Sigmoid colon (tissue), 7 donors: ENCODE measurements around the gene FEN1. TPM values are rescaled to one million over a fixed set of nuclear protein-coding genes. Genes with fewer than 3 reads are reported as not detected.

ENCODE experiments used
- DNase-seq: peaks from one replicate; pipeline ENCODE4 v3.0.0-alpha.2; 2019
- H3K27ac ChIP-seq, 4 donors: fragments of 200-600 bp; sonication (generic); one replicate each; pipeline ENCODE4 v1.5.1; 2016 to 2019; ENCODE audit warnings: mild to moderate bottlenecking in 1 of 4
- H3K27me3 ChIP-seq, 3 donors: fragments of 200-600 bp; sonication (generic); one replicate each; pipeline ENCODE4 v1.5.1; 2019; ENCODE audit warnings: mild to moderate bottlenecking in 1 of 3
- H3K36me3 ChIP-seq, 4 donors: fragments of 200-600 bp; sonication (generic); one replicate each; pipeline ENCODE4 v1.5.1; 2016 to 2019
- H3K4me1 ChIP-seq, 4 donors: fragments of 200-600 bp; sonication (generic); one replicate each; pipeline ENCODE4 v1.5.1; 2017 to 2019
- H3K4me3 ChIP-seq, 4 donors: fragments of 200-600 bp; sonication (generic); one replicate each; pipeline ENCODE4 v1.5.1; 2017 to 2019; ENCODE audit warnings: mild to moderate bottlenecking in 2 of 4, moderate library complexity in 1 of 4
- H3K9me3 ChIP-seq, 4 donors: fragments of 200-600 bp in 3 of 4; sonication (generic) in 3 of 4; one replicate each; pipeline versions ENCODE4 v1.5.1 to v1.6.1; 2013 to 2019
- CTCF ChIP-seq, 4 experiments: fragments of 450-650 bp in 3 of 4; fragments of 200-600 bp in 1 of 4; IDR thresholded peaks; one replicate each; pipeline ENCODE4 v1.5.1; 2016 to 2019; ENCODE audit warnings: antibody characterized with exemption in 4 of 4, mild to moderate bottlenecking in 3 of 4, moderate library complexity in 2 of 4
- EP300 ChIP-seq, 4 donors: sonication (generic); formaldehyde crosslinking; IDR thresholded peaks; one replicate each; pipeline ENCODE4 v1.6.1; 2017; ENCODE audit warnings: antibody characterized with exemption in 4 of 4
- POLR2A ChIP-seq, 2 donors: fragments of 450-650 bp; IDR thresholded peaks; one replicate each; pipeline ENCODE4 v1.6.1; 2016; ENCODE audit warnings: antibody characterized with exemption in 2 of 2, mild to moderate bottlenecking in 2 of 2, moderate library complexity in 2 of 2
- POLR2AphosphoS5 ChIP-seq, 4 donors: sonication (generic); formaldehyde crosslinking; IDR thresholded peaks; one replicate each; pipeline ENCODE4 v1.6.1; 2017; ENCODE audit warnings: antibody characterized with exemption in 4 of 4
- WGBS, 2 donors: extraction: QIAGEN DNeasy Blood & Tissue Kit; methylation state at CpG; one replicate each; pipeline ENCODE4 v1.1.7; 2013; 5-methylcytosine and 5-hydroxymethylcytosine counted together
- intact Hi-C: fragments of 100-400 bp; cut with DNase I; formaldehyde crosslinking; loops from one replicate; pipeline ENCODE4 v1.15.1; 2023
- polyA plus RNA-seq, 3 donors: library from polyadenylated mRNA; stranded (reverse); fragments of 200-250 nt; gene quantifications; one replicate each; pipeline ENCODE4 v1.2.3, GENCODE V29; 2013
- total RNA-seq, 4 donors: library from RNA; depleted of rRNA; stranded (reverse); fragments of >200 nt; gene quantifications; one replicate each; pipeline ENCODE4 v1.1.0, GENCODE V29; 2016
- donor health status: healthy with polysubstance abuse.
- donor health status: Bipolar disorder and iron deficiency.
- donor health status: healthy.

Gene FEN1
- total and polyA plus RNA-seq, 7 donors: 4.2 to 39.1 (median 7.5) TPM

- H3K27ac ChIP-seq: peak overlapping the region; percentile 92 to 94 (median 93)
These were observed 545 bp downstream of the FEN1 start for GRCh38 chr11:61793083-61793828.

GRCh38 chr11:61793829-61794204, 1.1 kb downstream of the FEN1 start:
- Histone ChIP-seq H3K4me3 (no peak overlapping the region), H3K4me1 (peaks cover 0 to 31% (median 24%) of the 10 kb centered on the region in 4 donors), H3K27me3 (no peaks in the 10 kb centered on the region), H3K9me3 (no peaks in the 10 kb centered on the region), H3K27ac (no peak overlapping the region), H3K36me3 (peaks cover 10 to 24% (median 14%) of the 10 kb centered on the region in 4 donors)
- WGBS, 2 donors: 67 to 68% methylated on average over 3 of the region's 3 CpGs
- no peak for DNase-seq
- intact Hi-C loops: loop anchor here (2.0 kb wide), 1 partner anchor 21 kb away; no protein-coding TSS in a partner anchor
- TF ChIP-seq POLR2AphosphoS5 (IDR thresholded peaks at IDR 0.05) (no peak), POLR2A (IDR thresholded peaks at IDR 0.05) (no peak), EP300 (IDR thresholded peaks at IDR 0.05) (no peak), CTCF (IDR thresholded peaks at IDR 0.05) (no peak)

More at GRCh38 chr11:61793083-61793828, 545 bp downstream of the FEN1 start:
- WGBS, 2 donors: 3 to 5% methylated on average over 29 of the region's 29 CpGs
- Histone ChIP-seq H3K4me1 (peaks cover 0 to 31% (median 24%) of the 10 kb centered on the region in 4 donors), H3K27me3 (no peaks in the 10 kb centered on the region), H3K9me3 (no peaks in the 10 kb centered on the region), H3K36me3 (peaks cover 10 to 30% (median 16%) of the 10 kb centered on the region in 4 donors), H3K4me3 (peak overlapping the region; percentile 62 to 89 (median 73))
- no peak for TF ChIP-seq POLR2AphosphoS5 (IDR thresholded peaks at IDR 0.05)
- no peak for TF ChIP-seq EP300 (IDR thresholded peaks at IDR 0.05)
- TF ChIP-seq CTCF (IDR thresholded peaks at IDR 0.05): no peak
- no peak for DNase-seq
- intact Hi-C loops: loop anchor here (2.0 kb wide), 1 partner anchor 22 kb away; no protein-coding TSS in a partner anchor

GRCh38 chr11:61794579-61794978, 1.9 kb downstream of the FEN1 start:
- Histone ChIP-seq H3K36me3 (peaks cover 4 to 17% (median 7%) of the 10 kb centered on the region in 4 donors), H3K4me3 (no peak overlapping the region), H3K4me1 (peaks cover 0 to 31% (median 24%) of the 10 kb centered on the region in 4 donors), H3K9me3 (no peaks in the 10 kb centered on the region), H3K27me3 (no peaks in the 10 kb centered on the region), H3K27ac (no peak overlapping the region)
- intact Hi-C loops: no loop called here
- WGBS, 2 donors: 91 to 93% methylated on average over 4 of the region's 4 CpGs
- DNase-seq: no peak
- TF ChIP-seq POLR2A (IDR thresholded peaks at IDR 0.05): no peak
- TF ChIP-seq CTCF (IDR thresholded peaks at IDR 0.05): no peak
- TF ChIP-seq EP300 (IDR thresholded peaks at IDR 0.05): no peak
- no peak for TF ChIP-seq POLR2AphosphoS5 (IDR thresholded peaks at IDR 0.05)

- no peaks in the 10 kb centered on the region for H3K27me3 ChIP-seq
- intact Hi-C loops: loop anchor here (5.0 kb wide), 2 partner anchors 287 to 517 kb away; no protein-coding TSS in a partner anchor
- peaks cover 0 to 8% (median 0%) of the 10 kb centered on the region in 4 donors for H3K36me3 ChIP-seq
- 89 to 91% methylated on average over 12 of the region's 12 CpGs for WGBS, 2 donors
- no peak overlapping the region for H3K4me3 ChIP-seq
- H3K27ac ChIP-seq: no peak overlapping the region
- no peaks in the 10 kb centered on the region for H3K9me3 ChIP-seq
- H3K4me1 ChIP-seq: peaks cover 0 to 31% (median 24%) of the 10 kb centered on the region in 4 donors
- TF ChIP-seq CTCF (IDR thresholded peaks at IDR 0.05) (no peak), POLR2AphosphoS5 (IDR thresholded peaks at IDR 0.05) (no peak), POLR2A (IDR thresholded peaks at IDR 0.05) (no peak)
- no peak for DNase-seq
These were observed 2.7 kb downstream of the FEN1 start for GRCh38 chr11:61795459-61795858.
